Choroid plexus epithelial cell (primary cell): ENCODE measurements around the gene PCDH1.

Experiments used
- DNase-seq: peaks from one replicate; pipeline ENCODE4 v3.0.0-alpha.2; 2010; ENCODE audit warnings: low read depth
- H3K4me3 ChIP-seq: 2 replicates; pipeline ENCODE4 v1.5.1; 2011; ENCODE audit warnings: low read depth, mild to moderate bottlenecking, control low read depth, low read length, moderate library complexity
- CTCF ChIP-seq: conservative IDR thresholded peaks from 2 replicates; pipeline ENCODE4 v1.5.1; 2011; ENCODE audit warnings: low read depth, mild to moderate bottlenecking, control low read depth, inconsistent platforms, low read length, moderate library complexity

Gene PCDH1

DNA sequence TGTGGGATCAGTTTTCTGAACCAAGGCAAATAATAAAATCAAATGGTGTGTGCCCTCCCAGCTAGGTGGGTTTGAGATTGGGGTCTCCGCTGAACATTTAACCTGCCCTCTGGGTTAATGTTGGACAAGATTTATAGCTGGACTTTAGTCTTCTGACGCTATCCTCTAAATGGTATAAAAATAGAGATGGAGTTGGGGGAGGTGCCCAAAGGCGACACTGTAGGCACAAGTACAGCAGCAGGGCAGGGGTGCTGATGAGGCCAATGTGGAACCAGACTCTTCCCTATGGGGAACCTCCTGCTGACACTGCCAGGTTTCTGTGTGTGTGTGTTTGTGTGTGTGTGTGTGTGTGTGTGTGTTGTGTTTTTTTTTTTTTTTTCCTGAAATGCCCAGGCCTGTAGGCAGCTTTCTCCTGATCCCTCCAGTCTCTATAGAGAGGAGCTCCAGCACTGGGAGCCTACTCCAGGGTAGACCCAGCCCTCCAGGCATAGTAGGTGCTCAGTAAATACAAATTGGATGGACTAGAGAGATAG is 37.9 kb downstream of the PCDH1 start:
- no peak for DNase-seq
- TF ChIP-seq CTCF, result no peak
- no peak overlapping the region for H3K4me3 ChIP-seq

- no peak overlapping the region for H3K4me3 ChIP-seq
These were observed 39.1 kb downstream of the PCDH1 start for GRCh38 chr5:141839015-141839513.

DNA sequence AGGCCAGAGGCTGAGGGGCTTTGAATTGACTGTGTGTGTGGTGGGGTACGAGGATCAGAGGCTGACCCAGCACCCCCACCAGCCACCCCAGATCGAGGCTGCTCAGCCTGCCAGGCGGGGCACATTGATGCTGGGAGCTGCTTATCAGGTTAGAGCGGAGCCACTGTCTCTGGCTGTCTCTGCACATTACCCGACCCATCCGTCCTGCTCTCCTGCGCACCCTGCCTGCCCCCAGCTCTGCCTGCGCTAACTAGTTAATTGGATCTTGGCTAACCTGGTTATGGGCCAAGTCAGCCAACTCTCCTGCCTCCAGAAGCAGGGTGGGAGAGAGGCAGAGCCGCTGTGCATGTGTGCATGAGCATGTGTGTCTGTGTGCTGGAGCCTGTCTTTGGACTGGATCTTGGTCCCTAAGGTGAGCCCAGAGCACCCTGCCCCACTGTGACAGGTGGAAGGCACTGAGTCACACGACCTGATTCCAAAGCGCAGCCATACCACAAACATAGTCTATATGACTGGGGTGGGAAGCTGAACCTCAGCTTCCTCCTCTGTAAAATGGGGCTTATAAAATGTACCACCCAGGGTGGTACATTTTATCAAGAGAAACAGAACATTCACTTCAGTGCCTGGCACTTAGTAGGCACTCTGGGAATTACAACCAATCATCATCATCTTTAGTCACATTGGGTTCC is 39.7 kb downstream of the PCDH1 start:
- no peak for TF ChIP-seq CTCF
- no peak overlapping the region for H3K4me3 ChIP-seq
- DNase-seq, result no peak

More at GRCh38 chr5:141839015-141839513, 39.1 kb downstream of the PCDH1 start:
- DNase-seq, result no peak
- no peak for TF ChIP-seq CTCF

DNA sequence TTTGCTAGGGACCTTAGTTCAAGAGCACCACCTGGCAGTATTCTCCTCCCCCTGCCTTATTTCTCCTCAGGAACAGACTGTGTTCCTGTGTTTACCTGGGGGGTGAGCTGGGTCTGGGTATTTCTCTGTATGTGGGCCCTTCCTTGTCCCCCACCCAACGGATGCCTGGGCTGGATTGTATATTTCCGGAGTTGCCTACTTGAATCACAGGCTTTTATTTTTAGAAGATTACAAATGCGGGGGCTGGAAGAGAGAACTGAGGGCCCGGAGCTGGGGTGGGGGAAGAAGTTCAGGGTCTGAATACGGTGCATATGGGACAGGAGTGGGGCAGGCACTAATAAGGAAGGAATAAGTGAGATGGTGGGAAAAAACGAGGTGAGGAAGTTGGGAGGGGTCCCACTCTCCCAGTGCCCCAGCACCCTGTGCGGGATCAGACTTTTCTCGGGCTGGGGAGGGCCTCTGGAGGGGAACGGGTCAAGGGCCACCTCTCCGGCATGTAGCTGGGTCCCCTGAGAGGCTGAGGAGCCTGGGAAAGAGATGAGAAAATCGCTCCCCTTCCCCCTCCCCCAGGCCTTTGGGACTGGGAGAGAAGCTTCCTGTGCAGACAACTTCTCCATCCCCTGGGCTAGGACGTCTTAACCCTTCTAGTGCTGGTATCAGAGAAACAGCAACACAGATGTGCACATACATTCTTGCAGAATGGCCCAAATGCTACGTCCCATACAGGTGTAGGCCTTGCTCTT is 42.1 kb downstream of the PCDH1 start:
- TF ChIP-seq CTCF, result no peak
- no peak overlapping the region for H3K4me3 ChIP-seq
- DNase-seq, result peak; percentile 63

DNA sequence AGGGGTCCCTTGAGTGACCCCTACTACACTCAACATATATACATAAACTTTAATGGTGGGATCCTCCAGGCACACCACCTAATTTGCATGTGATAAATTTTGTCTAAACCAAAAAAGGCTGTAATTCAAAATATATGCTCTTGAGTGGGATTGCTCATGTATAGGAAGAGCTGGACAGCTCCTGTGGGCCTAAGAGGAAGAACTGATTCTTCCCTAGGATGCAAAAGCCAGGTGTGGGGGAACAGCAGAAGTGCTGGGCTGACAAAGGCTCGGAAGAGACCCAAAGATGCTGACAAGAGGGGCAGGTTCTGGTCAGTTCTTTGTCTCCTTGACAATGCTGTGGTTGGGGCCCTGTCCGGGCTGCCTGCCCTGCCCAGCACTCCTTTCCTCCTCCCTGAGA is 43.9 kb downstream of the PCDH1 start:
- no peak for TF ChIP-seq CTCF
- DNase-seq, result no peak
- no peak overlapping the region for H3K4me3 ChIP-seq

DNA sequence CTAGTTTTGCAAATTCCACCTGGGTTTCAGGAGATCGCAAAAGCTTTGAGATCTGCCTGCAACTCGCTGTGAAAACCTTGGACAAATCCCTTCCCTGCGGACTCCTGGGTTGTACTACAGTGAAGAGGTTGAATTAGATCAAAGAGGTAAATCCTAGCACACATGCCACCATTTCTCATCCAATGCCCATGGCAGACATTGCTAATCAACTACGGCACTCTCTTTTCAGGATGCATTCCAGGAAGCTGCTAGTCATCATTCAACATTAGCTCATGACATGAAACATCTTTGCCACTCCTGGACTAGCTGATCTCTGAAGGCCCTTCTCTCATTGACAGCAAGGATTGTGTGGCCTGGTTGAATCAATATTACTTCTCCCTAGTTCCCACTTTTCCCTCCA is 46.1 kb downstream of the PCDH1 start:
- peak; percentile 19 for DNase-seq
- H3K4me3 ChIP-seq, result no peak overlapping the region
- no peak for TF ChIP-seq CTCF
